ENCODE results near the gene AMBRA1. TPM values are rescaled to one million over a fixed set of nuclear protein-coding genes. Genes with fewer than 3 reads are reported as not detected.

AMBRA1 gene
- polyA plus RNA-seq, 3 donors, result 26.6 to 27.4 (median 27.1) TPM

- DNase-seq, result no peak
These were observed 223.6 kb downstream of the AMBRA1 start for GRCh38 chr11:46370253-46370652.

DNA sequence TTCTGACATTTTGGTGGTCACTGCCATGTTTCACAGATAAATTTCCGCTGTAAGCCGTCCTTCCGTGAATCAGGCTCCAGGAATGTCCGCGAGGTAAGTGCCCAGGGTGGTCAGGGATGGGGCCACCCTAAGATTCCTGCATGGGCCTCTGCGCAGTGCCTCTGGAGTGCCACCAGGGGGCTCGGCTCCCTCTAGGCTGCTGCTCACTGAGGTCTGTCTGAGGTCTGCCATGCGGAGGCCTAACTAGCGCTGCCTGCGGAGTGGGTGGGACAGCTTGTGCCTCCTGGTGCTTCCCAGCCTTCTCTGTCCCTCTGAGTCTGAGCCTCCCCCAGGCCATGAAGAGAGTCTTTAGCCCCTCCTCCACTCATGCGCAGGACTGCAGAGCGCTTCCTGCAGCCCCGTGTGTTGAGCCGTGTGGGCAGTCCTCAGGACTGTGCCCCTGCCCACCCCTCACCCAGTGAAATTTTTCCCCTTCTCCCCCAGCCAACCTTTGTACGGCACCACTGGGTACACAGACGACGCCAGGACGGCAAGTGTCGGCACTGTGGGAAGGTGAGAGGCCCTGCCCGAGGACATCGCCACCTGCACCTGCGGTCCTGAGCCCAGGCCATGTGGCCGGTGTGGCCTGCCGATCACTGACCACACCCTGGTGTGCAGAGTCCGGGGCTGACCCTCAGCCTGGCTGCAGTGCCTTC is 224.2 kb downstream of the AMBRA1 start:
- DNase-seq, result peak; percentile 79

GRCh38 chr11:46367916-46368267 is 225.9 kb downstream of the AMBRA1 start:
- DNase-seq, result no peak

DNA sequence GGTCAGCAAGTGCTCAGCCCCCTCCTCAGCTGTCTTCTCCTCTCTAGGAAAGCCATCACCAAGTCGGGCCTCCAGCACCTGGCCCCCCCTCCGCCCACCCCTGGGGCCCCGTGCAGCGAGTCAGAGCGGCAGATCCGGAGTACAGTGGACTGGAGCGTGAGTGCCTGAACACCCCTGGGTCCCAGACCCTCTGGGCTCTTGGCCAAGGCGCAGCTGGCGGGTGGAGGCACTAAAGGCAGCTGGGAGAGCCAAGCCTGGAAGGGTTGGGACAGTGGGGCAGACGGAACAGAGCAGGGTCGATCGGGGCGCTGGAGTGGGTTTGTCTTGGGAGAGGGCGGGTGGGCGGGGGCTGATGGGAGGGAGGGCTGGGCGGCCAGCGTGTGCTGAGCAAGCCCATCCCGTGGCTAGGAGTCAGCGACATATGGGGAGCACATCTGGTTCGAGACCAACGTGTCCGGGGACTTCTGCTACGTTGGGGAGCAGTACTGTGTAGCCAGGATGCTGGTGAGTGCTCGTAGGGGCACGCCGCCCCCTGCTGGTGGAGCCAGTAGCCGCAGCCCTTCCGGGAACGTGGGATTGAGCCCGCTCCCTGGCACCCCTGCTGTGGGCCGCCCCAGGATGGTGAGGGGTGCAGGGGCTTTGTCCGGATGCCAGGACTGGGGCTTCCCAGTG is 226.4 kb downstream of the AMBRA1 start:
- no peak for DNase-seq

DNA sequence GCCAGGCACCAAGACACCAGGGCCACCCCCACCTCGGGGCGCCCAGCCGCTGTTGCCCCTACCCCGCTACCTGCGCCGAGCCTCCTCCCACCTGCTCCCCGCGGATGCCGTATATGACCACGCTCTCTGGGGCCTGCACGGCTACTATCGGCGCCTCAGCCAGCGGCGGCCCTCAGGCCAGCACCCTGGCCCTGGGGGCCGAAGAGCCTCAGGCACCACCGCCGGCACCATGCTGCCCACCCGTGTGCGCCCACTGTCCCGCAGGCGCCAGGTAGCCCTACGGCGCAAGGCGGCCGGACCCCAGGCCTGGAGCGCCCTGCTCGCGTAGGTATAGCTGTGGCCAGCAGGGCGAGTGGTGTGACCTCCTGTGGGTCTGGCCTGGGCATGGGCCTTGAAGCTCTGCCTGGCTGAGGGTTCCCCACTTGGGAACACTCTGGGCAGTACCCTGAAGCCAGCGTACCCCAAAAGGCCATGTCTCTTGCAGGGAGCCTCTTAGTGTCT is 227.1 kb downstream of the AMBRA1 start:
- no peak for DNase-seq

GRCh38 chr11:46366260-46366659 is 227.6 kb downstream of the AMBRA1 start:
- DNase-seq, result no peak

- no peak for DNase-seq
These were observed 229.0 kb downstream of the AMBRA1 start for GRCh38 chr11:46364791-46365190.

DNA sequence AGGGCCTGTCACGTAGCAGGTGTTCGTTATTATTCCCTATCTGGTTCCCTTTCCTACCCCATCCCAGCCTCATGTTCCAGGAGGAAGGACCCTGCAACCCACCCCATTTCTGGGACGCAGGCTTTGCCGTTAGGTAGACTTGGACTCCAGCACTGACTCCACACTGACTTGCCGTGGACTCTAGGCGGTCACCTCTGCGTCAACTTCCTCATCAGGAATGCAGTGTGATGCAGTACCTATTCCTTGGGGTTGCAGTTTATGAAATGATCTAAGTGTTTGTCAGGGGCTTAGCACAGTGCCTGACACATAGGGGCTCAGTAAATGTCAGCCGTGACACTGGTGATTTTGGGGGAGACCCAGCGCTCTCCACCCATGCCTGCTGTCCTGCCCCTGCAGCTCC is 229.8 kb downstream of the AMBRA1 start:
- DNase-seq, result no peak

DNA sequence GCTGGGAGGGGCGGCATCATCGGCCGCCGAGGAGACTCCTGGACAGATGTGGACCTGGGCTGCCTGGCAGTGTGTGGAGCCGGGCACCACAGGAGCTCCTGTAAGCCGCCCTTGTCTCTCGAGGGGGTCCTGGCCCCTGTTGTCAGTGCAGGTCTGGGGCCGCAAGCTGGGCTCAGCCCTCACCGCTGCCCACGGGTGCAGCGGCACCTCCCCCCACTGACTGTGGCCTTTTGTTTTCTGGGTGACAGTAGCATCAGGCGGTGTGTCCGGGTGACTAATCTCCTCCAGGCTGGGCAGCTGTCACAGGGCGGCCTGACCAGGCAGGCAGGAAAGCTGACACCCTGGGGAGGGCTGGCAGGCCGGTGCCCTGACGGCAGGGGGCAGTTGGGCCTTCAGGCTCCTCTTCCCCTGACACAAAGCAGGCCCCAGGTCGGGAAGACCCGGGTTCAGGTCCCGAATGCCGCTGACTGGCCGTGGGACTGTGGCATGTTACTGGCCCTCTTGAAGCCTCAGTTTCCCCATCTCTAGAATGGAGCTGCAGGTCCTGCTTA is 230.3 kb downstream of the AMBRA1 start:
- no peak for DNase-seq

DNA sequence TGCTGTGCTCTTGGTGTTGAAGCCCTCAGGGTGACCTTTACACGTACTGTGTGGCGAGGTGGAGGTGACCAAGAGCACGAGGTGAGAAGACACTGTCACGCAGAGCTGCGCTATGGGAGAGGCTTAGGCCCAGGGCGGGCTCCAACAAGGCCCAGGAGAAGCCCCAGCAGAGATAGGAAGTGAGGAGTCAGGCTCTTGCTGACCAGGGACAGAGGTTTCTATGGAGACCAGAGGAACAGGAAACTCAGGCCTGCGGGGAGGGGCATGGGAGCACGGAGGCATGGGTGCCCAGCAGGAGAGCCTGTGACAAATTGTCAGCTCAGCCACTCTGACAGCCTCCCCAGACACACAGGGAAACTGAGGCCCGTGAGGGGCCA is 230.8 kb downstream of the AMBRA1 start:
- no peak for DNase-seq

- no peak for DNase-seq
These were observed 231.4 kb downstream of the AMBRA1 start for GRCh38 chr11:46362156-46363030.

DNA sequence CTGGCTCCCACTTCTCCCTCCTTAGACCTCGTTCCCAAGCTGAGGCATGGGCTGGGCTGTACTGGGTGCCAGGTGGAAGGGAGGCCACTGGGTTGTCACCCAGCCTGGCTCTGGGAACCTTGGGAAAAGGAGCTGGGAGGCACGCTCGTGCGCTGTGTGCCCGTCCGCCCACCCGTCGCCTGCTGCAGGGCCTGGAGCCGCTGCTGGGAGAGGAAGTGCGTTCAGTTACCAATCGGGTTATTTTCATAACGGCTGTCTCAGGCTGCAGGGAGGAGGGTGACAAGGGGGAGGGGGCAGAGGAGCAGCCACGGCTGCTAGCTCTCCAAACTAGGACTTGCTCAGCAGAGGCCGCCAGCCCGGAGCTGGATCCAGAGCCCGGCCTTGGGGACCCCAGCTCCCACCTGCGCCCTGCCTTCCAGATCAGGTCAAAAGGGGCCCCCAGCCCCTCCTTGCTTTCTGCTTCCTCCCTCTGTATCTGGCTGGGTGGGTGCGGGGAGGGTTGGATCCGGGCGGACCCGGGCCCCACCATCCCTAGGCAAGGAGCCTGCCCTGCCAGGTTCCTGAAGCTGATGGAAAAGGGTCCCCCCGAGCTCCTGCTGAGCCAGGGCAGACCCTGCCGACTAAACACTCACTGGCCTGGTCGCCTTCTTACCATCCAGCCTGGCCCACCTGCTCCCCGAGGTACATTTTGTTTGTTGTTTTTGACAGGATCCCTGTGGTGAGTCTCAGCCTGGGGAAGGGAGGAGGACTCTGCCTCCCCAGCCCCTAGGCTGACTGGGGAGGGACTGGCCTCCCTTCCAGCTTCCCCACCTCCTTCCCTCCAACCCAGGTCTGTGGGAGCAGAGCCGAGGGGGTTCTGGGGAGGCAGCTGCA is 232.3 kb downstream of the AMBRA1 start:
- no peak for DNase-seq

GRCh38 chr11:46360878-46361277 is 232.9 kb downstream of the AMBRA1 start:
- no peak for DNase-seq

GRCh38 chr11:46359953-46360352 is 233.9 kb downstream of the AMBRA1 start:
- DNase-seq, result no peak

DNA sequence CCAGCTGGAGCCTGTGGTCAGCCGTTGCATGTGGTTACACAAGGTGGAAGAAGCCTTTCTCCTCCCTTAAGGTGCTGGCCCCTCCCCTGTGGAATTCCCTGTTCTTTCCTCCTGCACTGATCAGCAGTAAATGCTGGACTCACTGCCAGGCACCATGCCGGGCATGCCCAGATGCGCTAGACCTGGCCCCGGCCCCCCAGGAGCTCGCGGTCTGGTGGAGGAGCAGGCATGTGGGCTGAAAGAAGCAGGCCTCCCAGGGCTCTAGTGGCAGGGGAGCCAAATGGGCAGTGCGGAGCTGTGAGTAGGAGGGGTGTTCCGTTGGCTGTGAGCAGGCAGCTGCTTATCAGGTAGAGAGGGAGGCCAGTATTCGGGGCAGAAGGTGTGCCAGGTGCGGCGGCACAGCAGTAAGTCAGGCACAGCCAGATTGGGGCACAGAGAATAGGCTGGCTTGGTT is 236.3 kb downstream of the AMBRA1 start:
- DNase-seq, result no peak

DNA sequence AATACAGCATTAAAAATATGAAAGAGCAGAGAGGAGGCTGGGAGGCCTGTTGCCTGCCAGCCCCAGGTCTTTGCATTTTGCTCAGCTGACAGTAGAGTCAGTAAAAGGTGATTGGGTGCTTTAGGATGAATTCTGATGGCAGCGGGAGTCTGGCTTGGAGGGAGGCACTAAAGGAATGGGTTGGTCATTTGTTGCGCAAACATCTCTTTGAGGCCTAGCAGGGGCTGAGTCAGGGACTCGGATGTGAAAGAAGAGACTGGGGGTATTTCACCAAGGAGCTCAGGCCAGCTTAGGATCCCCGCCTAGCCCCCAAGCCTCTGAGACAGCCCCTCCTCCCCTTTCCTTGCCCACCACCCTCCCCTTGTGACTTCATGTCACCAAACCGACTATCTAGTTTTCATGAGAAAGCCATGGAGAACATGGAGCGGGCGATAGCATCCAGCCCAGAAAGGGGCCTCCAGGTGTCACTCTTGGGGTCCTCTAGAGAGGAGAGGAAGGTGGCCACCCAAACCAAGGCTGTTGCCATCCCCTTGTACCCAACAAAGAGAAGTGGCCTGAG is 236.8 kb downstream of the AMBRA1 start:
- DNase-seq, result no peak

- no peak for DNase-seq
These were observed 240.1 kb downstream of the AMBRA1 start for GRCh38 chr11:46353698-46354097.

DNA sequence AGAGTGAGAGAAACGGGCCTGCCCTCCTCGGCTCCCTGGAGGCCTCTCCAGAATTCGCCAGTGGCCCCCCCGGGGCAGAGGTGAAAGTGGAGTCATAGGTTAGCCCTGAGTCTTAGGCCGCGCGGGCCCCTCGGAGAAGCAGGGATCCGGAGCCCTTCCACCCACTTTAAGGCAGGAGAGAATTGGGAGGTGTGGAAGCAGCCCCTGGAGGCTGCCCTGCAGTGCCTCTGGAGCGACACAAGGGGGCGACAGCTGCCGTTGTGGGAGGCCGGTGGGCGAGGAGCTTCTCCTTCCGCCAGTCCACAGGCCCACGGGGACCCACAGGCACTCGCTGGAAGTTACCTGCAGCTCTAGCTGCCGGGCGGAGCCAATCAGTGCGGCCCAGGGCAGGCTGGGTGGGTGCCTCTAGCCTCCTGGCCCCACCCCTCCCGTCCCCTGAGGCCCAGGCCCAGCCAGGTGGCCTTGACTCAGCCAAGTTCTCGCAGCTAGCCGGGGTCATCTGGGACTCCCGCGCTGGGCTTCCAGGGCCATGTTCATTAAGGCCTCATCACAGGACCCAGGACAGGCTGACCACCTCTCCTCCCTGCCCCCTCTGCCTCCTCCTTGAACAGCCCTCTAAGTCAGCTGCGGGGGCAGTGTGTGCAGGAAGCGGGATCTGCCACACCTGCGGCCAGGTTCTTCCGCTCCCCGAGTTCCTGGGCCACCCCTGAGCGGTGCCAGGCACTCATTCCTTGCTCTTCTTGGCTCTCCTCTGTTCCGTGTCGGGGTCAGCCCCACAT is 241.6 kb downstream of the AMBRA1 start:
- no peak for DNase-seq

DNA sequence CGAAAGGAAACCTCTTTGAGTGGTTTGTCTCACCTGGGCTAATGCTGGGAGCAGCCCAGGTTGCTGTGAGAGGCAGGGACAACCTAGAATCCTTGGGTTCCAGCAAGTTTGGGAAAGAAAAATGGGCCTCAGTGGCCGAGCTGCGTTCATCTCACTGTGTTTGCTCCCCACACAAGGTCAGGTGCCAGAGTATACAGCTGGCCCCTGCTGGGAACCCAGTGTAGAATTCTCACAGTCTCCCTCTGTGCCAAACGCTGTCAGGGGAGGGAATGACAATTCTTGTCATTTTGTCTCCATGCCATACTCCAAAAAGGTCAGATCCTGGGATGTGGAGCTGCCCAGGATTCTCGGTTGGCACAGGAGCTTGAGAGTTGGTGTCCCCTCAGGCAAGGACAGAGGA is 242.2 kb downstream of the AMBRA1 start:
- no peak for DNase-seq

DNA sequence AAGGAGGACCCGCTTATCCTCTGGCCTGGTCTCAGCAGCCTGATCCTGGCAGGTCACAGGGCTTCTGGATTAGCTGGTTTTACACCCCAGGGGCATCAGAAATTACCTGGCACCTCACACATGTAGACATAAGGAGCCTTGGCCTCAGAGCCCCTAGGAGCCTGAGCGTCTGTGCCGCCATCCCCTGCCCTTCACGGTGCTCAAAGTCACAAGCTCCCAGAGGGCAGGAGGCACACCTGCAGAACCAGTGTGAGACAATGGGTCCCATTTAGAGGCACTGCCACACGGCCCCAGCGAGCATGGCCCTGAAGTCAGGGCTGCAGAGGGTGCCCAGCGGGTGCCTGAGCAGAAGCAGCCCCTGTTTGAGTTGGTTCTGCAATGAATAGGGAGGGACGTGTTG is 242.7 kb downstream of the AMBRA1 start:
- DNase-seq, result no peak

Measured in renal pelvis (tissue), 4 donors.